HepG2 (cell line): ENCODE data around the gene GADD45B. TPM values are rescaled to one million over a fixed set of nuclear protein-coding genes. Genes with fewer than 3 reads are reported as not detected.

Experiments used
- ATAC-seq: fragments of 200-7000 bp; cut with Tn5 transposase; 3 replicates; pipeline ENCODE4 v1.9.1; 2020; ENCODE audit warnings: mild to moderate bottlenecking, moderate library complexity
- BruUV-seq: library from RNA; stranded (reverse); fragments of 400-500 nt; replicated peaks from 2 replicates; lab custom pipeline; 2021; lab: Mats Ljungman, UMichigan
- CTCF ChIA-PET: fragments of 300-600 bp; formaldehyde crosslinking; extraction: SDS; loops from one replicate; lab custom pipeline; 2021; ENCODE audit warnings: low total read pairs, inconsistent platforms, low intra/inter-chr PET ratio; lab: Yijun Ruan, JAX
- POLR2A ChIA-PET: fragments of 350-600 bp; sonication (Branson Sonifier 250); formaldehyde crosslinking; loops from one replicate; lab custom pipeline; 2020; ENCODE audit warnings: antibody characterized with exemption, inconsistent platforms; lab: Yijun Ruan, JAX
- DNase-seq: peaks from one replicate; pipeline ENCODE4 v3.0.0-alpha.2; 2015; ENCODE audit warnings: low spot score
- FAIRE-seq: peaks from 3 replicates; lab custom pipeline; 2011; peaks lifted over from hg19 to GRCh38; lab: Jason Lieb, UNC
- H2AFZ ChIP-seq: one replicate; pipeline ENCODE4 v1.6.1; 2011; ENCODE audit warnings: low read length, inconsistent platforms
- H3K27ac ChIP-seq: fragments of 300-600 bp; 3 replicates; pipeline ENCODE4 v1.8.0; 2011; ENCODE audit warnings: mixed run types, mild to moderate bottlenecking, mixed read lengths, low read length, inconsistent platforms; ENCODE audit not compliant: insufficient read depth; ENCODE audit errors: extremely low read length
- H3K27me3 ChIP-seq, 2 experiments: fragments of 200-600 bp in 1 of 2; 2 replicates in 1 of 2; 3 replicates in 1 of 2; pipeline versions ENCODE4 v1.6.0 to v1.8.0; 2011; ENCODE audit warnings: low read length in 2 of 2, mild to moderate bottlenecking in 2 of 2, moderate library complexity in 2 of 2, inconsistent platforms in 1 of 2; ENCODE audit not compliant: insufficient read depth in 2 of 2, control insufficient read depth in 1 of 2
- H3K36me3 ChIP-seq, 2 experiments: fragments of 200-600 bp in 1 of 2; replicated peaks in 1 of 2; 2 replicates in 1 of 2; 3 replicates in 1 of 2; pipeline versions ENCODE4 v1.5.1 to v1.8.0; 2011; ENCODE audit warnings: low read length in 2 of 2, inconsistent platforms in 1 of 2; ENCODE audit not compliant: insufficient read depth in 2 of 2, control insufficient read depth in 1 of 2
- H3K4me1 ChIP-seq: 2 replicates; pipeline ENCODE4 v1.5.1; 2012; ENCODE audit warnings: low read length, inconsistent platforms; ENCODE audit not compliant: insufficient read depth
- H3K4me2 ChIP-seq: 2 replicates; pipeline ENCODE4 v1.6.0; 2011; ENCODE audit warnings: low read depth, low read length, inconsistent platforms
- H3K4me3 ChIP-seq, 3 experiments: fragments of 200-600 bp in 1 of 3; sonication (generic), shearing (Covaris generic) in 1 of 3; replicated peaks in 1 of 3; 2 replicates each; pipeline ENCODE4 v1.5.1; 2011 to 2016; ENCODE audit warnings: low read length in 3 of 3, inconsistent platforms in 2 of 3, low read depth in 2 of 3, mild to moderate bottlenecking in 2 of 3, control low read depth in 1 of 3, mixed read lengths in 1 of 3; ENCODE audit not compliant: insufficient read depth in 1 of 3
- H3K79me2 ChIP-seq: one replicate; pipeline ENCODE4 v1.6.1; 2011; ENCODE audit warnings: low read length, inconsistent platforms; ENCODE audit not compliant: insufficient read depth
- H3K9ac ChIP-seq: 2 replicates; pipeline ENCODE4 v1.6.0; 2011; ENCODE audit warnings: mild to moderate bottlenecking, low read depth, low read length, inconsistent platforms; ENCODE audit not compliant: insufficient read depth
- H3K9me3 ChIP-seq: 2 replicates; pipeline ENCODE4 v1.5.1; 2012; ENCODE audit warnings: mild to moderate bottlenecking, low read length
- H4K20me1 ChIP-seq: 2 replicates; pipeline ENCODE4 v1.6.0; 2011; ENCODE audit warnings: inconsistent platforms, mild to moderate bottlenecking, low read length, moderate library complexity; ENCODE audit not compliant: insufficient read depth
- BCL6 ChIP-seq: IDR thresholded peaks from 2 replicates; pipeline ENCODE4 v1.6.1; 2016; ENCODE audit warnings: missing genetic modification reagents, missing compliant biosample characterization
- ELF3 ChIP-seq: IDR thresholded peaks from 2 replicates; pipeline ENCODE4 v1.6.1; 2016; ENCODE audit warnings: missing genetic modification reagents, missing compliant biosample characterization
- FOXO1 ChIP-seq: sonication (generic); formaldehyde crosslinking; IDR thresholded peaks from 2 replicates; pipeline ENCODE4 v1.4.0; 2020; ENCODE audit warnings: missing genetic modification reagents
- GABPB1 ChIP-seq: IDR thresholded peaks from 2 replicates; pipeline ENCODE4 v1.6.1; 2016; ENCODE audit warnings: mild to moderate bottlenecking, missing genetic modification reagents, moderate library complexity, missing compliant biosample characterization
- HMGXB3 ChIP-seq: sonication (generic); formaldehyde crosslinking; IDR thresholded peaks from 2 replicates; pipeline ENCODE4 v1.4.0; 2020; ENCODE audit warnings: missing genetic modification reagents, borderline replicate concordance
- JUN ChIP-seq: sonication (generic); formaldehyde crosslinking; IDR thresholded peaks from 2 replicates; pipeline ENCODE4 v1.4.0; 2020; ENCODE audit warnings: mild to moderate bottlenecking, missing genetic modification reagents
- KDM2A ChIP-seq: sonication (generic); formaldehyde crosslinking; IDR thresholded peaks from 2 replicates; pipeline ENCODE4 v1.4.0; 2020; ENCODE audit warnings: low read depth, missing genetic modification reagents, borderline replicate concordance
- RXRA ChIP-seq: sonication (generic); formaldehyde crosslinking; IDR thresholded peaks from 2 replicates; pipeline ENCODE4 v1.5.1; 2020; ENCODE audit warnings: missing genetic modification reagents
- SOX6 ChIP-seq, 2 experiments: fragments of 450-650 bp in 1 of 2; sonication (generic) in 1 of 2; formaldehyde crosslinking in 1 of 2; IDR thresholded peaks; 2 replicates each; pipeline versions ENCODE4 v1.4.0 to v1.6.1; 2017 to 2020; ENCODE audit warnings: antibody characterized with exemption in 1 of 2, mild to moderate bottlenecking in 1 of 2, missing genetic modification reagents in 1 of 2
- SP140L ChIP-seq: sonication (generic); formaldehyde crosslinking; IDR thresholded peaks from 2 replicates; pipeline ENCODE4 v1.4.0; 2020; ENCODE audit warnings: missing genetic modification reagents, borderline replicate concordance
- TAF1 ChIP-seq: sonication (generic); formaldehyde crosslinking; IDR thresholded peaks from 2 replicates; pipeline ENCODE4 v1.4.0; 2020; ENCODE audit warnings: missing genetic modification reagents
- ZBTB26 ChIP-seq: IDR thresholded peaks from 2 replicates; pipeline ENCODE4 v1.6.1; 2016; ENCODE audit warnings: missing compliant biosample characterization, missing genetic modification reagents, borderline replicate concordance
- ZFY ChIP-seq: sonication (generic); formaldehyde crosslinking; IDR thresholded peaks from 2 replicates; pipeline ENCODE4 v1.4.0; 2020; ENCODE audit warnings: missing genetic modification reagents
- ZNF768 ChIP-seq: sonication (generic); formaldehyde crosslinking; IDR thresholded peaks from 2 replicates; pipeline ENCODE4 v1.4.0; 2020; ENCODE audit warnings: missing genetic modification reagents
- ZNF788 ChIP-seq: sonication (generic); formaldehyde crosslinking; IDR thresholded peaks from 2 replicates; pipeline ENCODE4 v1.5.0; 2020; ENCODE audit warnings: mild to moderate bottlenecking, missing genetic modification reagents, borderline replicate concordance
- ZNF83 ChIP-seq: sonication (generic); formaldehyde crosslinking; IDR thresholded peaks from 2 replicates; pipeline ENCODE4 v1.4.0; 2020; ENCODE audit warnings: missing genetic modification reagents, mild to moderate bottlenecking, borderline replicate concordance
- ZSCAN21 ChIP-seq: sonication (generic); formaldehyde crosslinking; IDR thresholded peaks from 2 replicates; pipeline ENCODE4 v1.8.0; 2022; ENCODE audit warnings: mild to moderate bottlenecking, missing genetic modification reagents, moderate library complexity, borderline replicate concordance
- WGBS: methylation state at CpG from one replicate; pipeline ENCODE4 v1.1.6; 2017; ENCODE audit warnings: low lambda C conversion rate; 5-methylcytosine and 5-hydroxymethylcytosine counted together
- in situ Hi-C: cut with HindIII; loops from 2 replicates; pipeline ENCODE4 v1.10.0; 2017; ENCODE audit warnings: low pct_unique_long_range_greater_than_20kb; ENCODE audit not compliant: extremely low pct_ligation_motif_present
- intact Hi-C: fragments of 100-400 bp; cut with micrococcal nuclease; formaldehyde crosslinking; loops from one replicate; pipeline ENCODE4 v1.10.0; 2022; ENCODE audit not compliant: unreplicated experiment
- polyA plus RNA-seq, 8 experiments: library from polyadenylated mRNA; depleted of rRNA in 3 of 8; stranded (reverse) in 7 of 8; unstranded in 1 of 8; fragments of >200 nt; fragmentation: Illumina TruSeq in 4 of 8; extraction: Trizol in 4 of 8; gene quantifications; 2 replicates each; pipeline versions ENCODE4 v1.2.1 to v1.2.3, GENCODE V29; 2011 to 2016; ENCODE audit warnings: low read depth in 4 of 8, missing spikeins in 1 of 8, mixed read lengths in 1 of 8; ENCODE audit not compliant: insufficient read depth in 1 of 8
- total RNA-seq, 5 experiments: library from RNA; depleted of rRNA; stranded (reverse); fragments of >200 nt; fragmentation: Illumina TruSeq; extraction: Trizol; gene quantifications; 2 replicates each; pipeline ENCODE4 v1.2.3, GENCODE V29; 2016; ENCODE audit warnings: low read depth in 1 of 5

GADD45B gene
- total and polyA plus RNA-seq, 2 of the 13 experiments (the other 11 are each of a cell fraction or from before 2014, with no cell fraction given): 4.6 to 34.1 TPM

DNA sequence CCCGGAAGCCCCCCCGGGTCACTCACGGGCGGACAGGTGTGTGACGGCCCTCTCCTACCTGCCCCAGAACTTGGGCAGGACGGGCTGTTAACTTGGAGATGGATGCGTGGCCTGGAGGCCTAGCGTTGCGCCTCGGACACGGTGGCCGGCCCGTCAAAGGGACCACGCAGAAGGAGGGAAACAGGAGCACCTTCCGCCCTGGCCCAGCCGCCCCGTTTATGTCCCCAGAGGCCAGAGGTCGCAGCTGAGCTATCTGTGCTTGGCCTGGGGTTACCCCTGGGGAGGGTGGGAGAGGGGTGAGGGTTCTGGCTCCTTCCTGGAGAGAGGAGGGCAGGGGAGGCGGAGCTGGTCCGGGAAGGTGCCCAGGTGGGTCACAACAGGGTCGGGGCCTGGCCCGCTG, 35.6 kb downstream of the GADD45B start:
- ChIA-PET CTCF (no interaction called here), POLR2A (interaction anchor here (3.0 kb wide), 1 partner anchor 36 kb away, joined by 17 read pairs; the partner anchor contains the start of gene GADD45B)
- intact Hi-C loops (no loop called here), in situ Hi-C loops (no loop called here)
- Histone ChIP-seq H3K79me2 (no peaks in the 10 kb centered on the region), H3K4me3 (no peak overlapping the region; a peak in 1 of 6 replicates), H3K27ac (no peak overlapping the region), H2AFZ (no peak overlapping the region), H3K9me3 (no peaks in the 10 kb centered on the region), H3K9ac (no peak overlapping the region; the same call in 1 of the 2 replicates), H3K36me3 (no peaks in the 10 kb centered on the region), H3K27me3 (peaks cover 0 to 15% of the 10 kb centered on the region in 2 experiments; a peak in 2 of 5 replicates), H3K4me2 (peak overlapping the region; percentile 15), H4K20me1 (no peaks in the 10 kb centered on the region), H3K4me1 (peaks cover 31% of the 10 kb centered on the region)
- WGBS: 38% methylated on average over 11 of the region's 22 CpGs
- FAIRE-seq (no peak), ATAC-seq (peak; percentile 52), DNase-seq (no peak)
- no TSS peak for BruUV-seq
- peak; percentile 40; the same call in 1 of the 2 replicates for TF ChIP-seq ZNF788 (CRISPR knock-in tag)
- peak; percentile 33; the same call in 1 of the 2 replicates for TF ChIP-seq ZNF768 (CRISPR knock-in tag)
- TF ChIP-seq ZNF83: 0 out of 2 replicates have a peak, but pooled peaks have one; percentile 37
- no peak for TF ChIP-seq ZSCAN21 (CRISPR knock-in tag)
- TF ChIP-seq HMGXB3 (CRISPR knock-in tag): no peak
- peak; percentile 52; the same call in 1 of the 2 replicates for TF ChIP-seq KDM2A
- no peak for TF ChIP-seq SOX6 (IDR thresholded peaks at IDR 0.05)
- TF ChIP-seq SOX6 (CRISPR knock-in tag; IDR thresholded peaks at IDR 0.05): no peak
- TF ChIP-seq GABPB1 (CRISPR knock-in tag): peak; percentile 53; the same call in 1 of the 2 replicates
- peak; percentile 46; the same call in 1 of the 2 replicates for TF ChIP-seq RXRA (CRISPR knock-in tag)
- peak; percentile 32; the same call in 1 of the 2 replicates for TF ChIP-seq BCL6
- no peak for TF ChIP-seq SP140L (CRISPR knock-in tag)
- no peak for TF ChIP-seq ZBTB26 (CRISPR knock-in tag)
- TF ChIP-seq ELF3: 0 out of 2 replicates have a peak, but pooled peaks have one; percentile 14
- no peak for TF ChIP-seq TAF1
- no peak for TF ChIP-seq JUN (CRISPR knock-in tag)
- TF ChIP-seq FOXO1: 0 out of 2 replicates have a peak, but pooled peaks have one; percentile 16
- 0 out of 2 replicates have a peak, but pooled peaks have one; percentile 32 for TF ChIP-seq ZFY (CRISPR knock-in tag)
